Left lung (tissue), 10 donors: Measurements from ENCODE around the gene MORC2. TPM values are rescaled to one million over a fixed set of nuclear protein-coding genes. Genes with fewer than 3 reads are reported as not detected.

ENCODE experiments used
- ATAC-seq: fragments of 200-7000 bp; cut with Tn5 transposase; one replicate; pipeline ENCODE4 v1.9.1; 2020; ENCODE audit warnings: moderate library complexity
- DNase-seq, 4 donors: peaks; one replicate each; pipeline ENCODE4 v3.0.0-alpha.2; 2013 to 2020
- H3K27ac ChIP-seq, 2 donors: fragments of 200-600 bp; sonication (generic) in 1 of 2; one replicate each; pipeline versions ENCODE4 v1.5.0 to v1.8.0; 2020 to 2021
- H3K27me3 ChIP-seq, 2 donors: fragments of 200-600 bp; sonication (generic) in 1 of 2; one replicate each; pipeline versions ENCODE4 v1.5.0 to v1.8.0; 2020 to 2021
- H3K36me3 ChIP-seq, 2 donors: fragments of 200-600 bp; sonication (generic) in 1 of 2; one replicate each; pipeline versions ENCODE4 v1.5.0 to v1.8.0; 2020 to 2021
- H3K4me1 ChIP-seq, 2 donors: fragments of 200-600 bp; one replicate each; pipeline ENCODE4 v1.8.0; 2021
- H3K4me3 ChIP-seq, 2 donors: fragments of 200-600 bp; sonication (generic) in 1 of 2; one replicate each; pipeline versions ENCODE4 v1.5.0 to v1.8.0; 2020 to 2021; ENCODE audit warnings: mild to moderate bottlenecking in 1 of 2
- H3K9me3 ChIP-seq, 2 donors: fragments of 200-600 bp; sonication (generic) in 1 of 2; one replicate each; pipeline versions ENCODE4 v1.5.0 to v1.8.0; 2020 to 2021
- CTCF ChIP-seq, 2 donors: fragments of 200-600 bp; sonication (generic) in 1 of 2; IDR thresholded peaks; one replicate each; pipeline versions ENCODE4 v1.5.0 to v1.8.0; 2021; ENCODE audit warnings: antibody characterized with exemption in 2 of 2
- intact Hi-C, 2 donors: fragments of 100-400 bp; cut with DNase I; formaldehyde crosslinking; loops; one replicate each; pipeline versions ENCODE4 v1.11.2 to v1.14.2; 2022
- polyA plus RNA-seq, 6 donors: library from polyadenylated mRNA; unstranded; fragments of 120-200 nt; gene quantifications; one replicate each; pipeline ENCODE4 v1.2.1, GENCODE V29; 2013; ENCODE audit not compliant: insufficient read length in 6 of 6
- total RNA-seq, 2 donors: library from RNA; stranded (reverse); fragmentation: NEBNext Ultra II Directional; extraction: Animal tissue kit (Norgen Biotek cat#: 25700); gene quantifications; one replicate each; pipeline ENCODE4 v1.2.1, GENCODE V29; 2021
- donor health status: DM: no; HTN: yes; CAD: no.
- donor health status: DM: no; HTN: no; CAD: no.

Gene MORC2
- total and polyA plus RNA-seq, 8 donors = 24.7 to 37.2 (median 34.4) TPM

DNA sequence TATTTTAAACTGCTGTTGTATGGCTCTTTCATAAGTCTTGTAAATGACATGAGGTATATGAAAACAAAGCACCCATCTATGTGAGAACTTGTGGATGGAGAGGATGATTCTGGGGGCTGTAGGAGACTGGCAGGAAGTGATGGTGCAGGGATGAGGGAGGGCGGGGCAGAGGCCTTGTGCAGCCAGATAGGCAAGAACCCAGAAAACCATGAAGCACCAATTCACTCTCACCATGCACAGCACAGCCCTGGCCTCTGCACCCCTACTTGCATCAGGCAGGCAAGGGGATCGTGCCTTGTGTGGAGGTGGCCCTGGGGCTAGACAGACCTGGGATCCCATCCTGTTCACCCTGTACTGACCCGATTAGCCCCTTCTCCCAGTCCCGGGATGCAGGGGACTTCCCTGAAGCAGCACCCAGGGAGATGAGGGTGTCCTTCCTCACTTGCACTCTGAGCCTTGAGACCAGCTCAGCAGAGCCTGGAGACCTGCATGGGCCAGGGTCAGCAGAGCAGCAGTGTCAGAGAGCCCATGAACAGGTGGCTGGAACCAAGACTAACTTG is 85.5 kb downstream of the MORC2 start:
- Histone ChIP-seq H3K9me3 (no peaks in the 10 kb centered on the region), H3K36me3 (no peaks in the 10 kb centered on the region), H3K27me3 (no peaks in the 10 kb centered on the region), H3K27ac (no peak overlapping the region), H3K4me1 (no peaks in the 10 kb centered on the region), H3K4me3 (no peak overlapping the region)
- TF ChIP-seq CTCF (IDR thresholded peaks at IDR 0.05) = no peak
- peak in 1 of 4 donors; percentile 34 for DNase-seq
- intact Hi-C loops = no loop called here
- no peak for ATAC-seq

DNA sequence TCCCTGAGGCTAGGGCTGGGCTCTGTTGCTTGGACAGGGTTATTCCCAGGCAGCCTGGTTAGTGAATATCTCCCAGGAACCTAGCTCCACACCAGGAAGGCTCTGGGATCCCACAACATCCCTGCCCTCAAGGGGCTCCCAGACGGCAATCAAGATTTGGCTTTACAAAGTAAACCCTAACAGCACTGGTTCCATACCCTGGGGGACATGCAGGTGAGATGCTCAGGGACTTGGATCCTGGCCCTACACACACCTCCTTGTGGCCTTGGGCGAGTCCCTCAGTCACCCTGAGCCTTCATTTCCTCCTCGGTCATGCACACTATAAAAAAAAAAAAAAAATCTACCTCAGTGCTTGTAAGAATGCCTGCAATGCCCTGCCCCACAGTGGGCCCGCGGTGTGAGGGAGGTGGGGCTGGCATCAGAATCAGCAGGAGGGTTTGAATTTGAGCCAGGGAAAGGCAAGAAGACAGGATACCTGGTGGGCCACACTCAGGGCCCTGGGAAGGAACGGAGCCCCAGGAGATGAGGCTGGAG is 86.3 kb downstream of the MORC2 start:
- DNase-seq = no peak
- ATAC-seq = no peak
- intact Hi-C loops = no loop called here
- no peaks in the 10 kb centered on the region for H3K36me3 ChIP-seq
- H3K27me3 ChIP-seq = no peaks in the 10 kb centered on the region
- H3K4me1 ChIP-seq = no peaks in the 10 kb centered on the region
- no peak overlapping the region for H3K27ac ChIP-seq
- H3K4me3 ChIP-seq = no peak overlapping the region
- no peaks in the 10 kb centered on the region for H3K9me3 ChIP-seq
- no peak for TF ChIP-seq CTCF (IDR thresholded peaks at IDR 0.05)

DNA sequence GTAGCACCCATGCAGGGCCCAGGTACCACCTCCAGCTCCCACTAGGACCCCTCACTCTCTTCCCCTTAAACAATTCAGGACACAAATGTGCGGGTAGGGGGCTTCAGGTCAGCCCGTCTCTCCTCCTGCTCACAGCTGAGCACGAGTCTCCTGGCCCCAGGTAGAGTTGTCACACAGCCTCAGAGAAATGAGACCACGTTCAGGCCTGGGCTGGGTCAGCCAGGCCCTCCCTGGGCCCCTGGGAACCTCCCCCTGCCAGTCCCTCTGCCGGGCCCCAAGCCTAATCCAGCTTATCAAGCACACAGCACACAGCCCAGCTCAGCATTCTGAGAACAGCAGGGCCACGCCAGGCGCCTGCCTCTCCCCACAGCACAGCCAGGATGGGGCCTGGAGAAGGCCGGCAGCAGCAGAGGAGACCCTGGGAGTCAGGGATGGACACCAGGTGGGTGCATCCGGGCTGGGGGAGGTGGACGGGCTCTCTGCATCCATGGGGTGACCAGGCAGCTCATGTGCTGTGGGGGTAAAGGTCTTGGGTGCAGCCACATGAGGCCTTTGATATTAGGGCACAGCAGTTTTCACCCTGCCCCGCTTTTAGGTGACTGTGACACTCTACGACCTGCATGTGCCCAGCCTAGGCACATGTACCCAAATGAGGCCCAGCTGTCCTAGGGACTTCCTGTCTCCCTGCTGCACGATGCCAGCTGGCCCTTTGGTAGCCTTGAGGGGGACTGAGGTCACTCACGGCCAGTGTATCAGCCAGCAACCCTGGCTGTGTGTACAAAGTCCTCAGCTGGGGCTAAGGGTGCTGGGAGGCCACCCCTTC is 87.0 kb downstream of the MORC2 start:
- Histone ChIP-seq H3K27me3 (no peaks in the 10 kb centered on the region), H3K36me3 (no peaks in the 10 kb centered on the region), H3K4me1 (no peaks in the 10 kb centered on the region), H3K9me3 (no peaks in the 10 kb centered on the region), H3K27ac (no peak overlapping the region), H3K4me3 (no peak overlapping the region)
- no peak for ATAC-seq
- TF ChIP-seq CTCF (IDR thresholded peaks at IDR 0.05) = no peak
- intact Hi-C loops = no loop called here
- DNase-seq = peak in 2 of 4 donors; percentile 45 to 65

- ATAC-seq (no peak), DNase-seq (no peak)
- no peaks in the 10 kb centered on the region for H3K36me3 ChIP-seq
- no peak overlapping the region for H3K4me3 ChIP-seq
- H3K27ac ChIP-seq = no peak overlapping the region
- no peak for TF ChIP-seq CTCF (IDR thresholded peaks at IDR 0.05)
- intact Hi-C loops = no loop called here
- no peaks in the 10 kb centered on the region for H3K27me3 ChIP-seq
- H3K9me3 ChIP-seq = no peaks in the 10 kb centered on the region
- no peaks in the 10 kb centered on the region for H3K4me1 ChIP-seq
Observed at GRCh38 chr22:30880847-30881246, 87.7 kb downstream of the MORC2 start.

DNA sequence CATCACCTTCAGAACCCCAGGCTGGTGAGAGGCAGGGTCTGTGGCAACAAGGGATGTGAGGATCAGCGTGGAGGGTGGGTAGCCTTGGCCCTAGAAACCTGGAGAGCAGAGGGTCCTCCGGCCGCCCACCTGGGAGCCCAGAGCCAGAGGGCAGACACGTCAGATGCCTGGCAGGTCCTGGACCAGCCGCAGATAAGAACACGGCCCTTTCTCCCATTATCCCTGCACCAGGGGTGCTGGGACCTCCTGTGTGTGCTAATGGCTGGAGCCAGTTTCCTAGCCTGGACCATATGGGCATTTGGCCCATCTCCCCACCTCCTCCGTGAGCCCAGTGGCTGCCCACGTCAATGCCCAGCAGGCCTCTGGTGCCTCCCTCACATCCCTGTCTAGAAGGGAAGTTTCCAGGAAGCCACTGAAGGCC is 88.4 kb downstream of the MORC2 start:
- Histone ChIP-seq H3K4me1 (no peaks in the 10 kb centered on the region), H3K27ac (no peak overlapping the region), H3K36me3 (no peaks in the 10 kb centered on the region), H3K9me3 (no peaks in the 10 kb centered on the region), H3K27me3 (no peaks in the 10 kb centered on the region), H3K4me3 (no peak overlapping the region)
- intact Hi-C loops = no loop called here
- DNase-seq (no peak), ATAC-seq (no peak)
- no peak for TF ChIP-seq CTCF (IDR thresholded peaks at IDR 0.05)
